ENCODE measurements around the gene MIPEP. TPM values are rescaled to one million over a fixed set of nuclear protein-coding genes. Genes with fewer than 3 reads are reported as not detected.

Gene MIPEP
- total RNA-seq, 1 donor from 2014 or later = 15.7 TPM

DNA sequence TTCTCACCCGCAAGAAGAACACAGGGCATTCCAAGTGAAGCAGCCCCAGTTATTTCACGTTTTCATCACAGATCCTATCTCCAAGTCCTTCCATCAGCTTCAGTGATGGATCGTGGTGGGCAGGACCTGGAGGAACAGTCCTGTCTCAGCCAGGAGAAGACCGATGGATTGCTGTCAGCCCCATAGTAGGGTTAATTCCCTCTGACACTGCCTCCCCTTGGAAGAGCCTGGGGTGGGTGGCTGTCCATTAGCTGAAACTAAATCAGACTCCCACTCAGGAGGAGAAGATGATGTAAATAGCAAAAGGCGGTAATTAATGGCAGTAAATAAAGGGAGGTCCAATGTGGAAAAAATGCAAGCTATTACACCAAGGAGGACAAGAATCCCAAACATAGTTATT, 188.0 kb downstream of the MIPEP start:
- H3K27me3 Mint-ChIP-seq = peaks cover 50% of the 10 kb centered on the region
- DNase-seq (ENCODE audit: low spot score, unreplicated experiment) = no peak
- H3K27ac Mint-ChIP-seq = no peak overlapping the region
- no peaks in the 10 kb centered on the region for H3K36me3 Mint-ChIP-seq (ENCODE audit: insufficient read depth)
- no peak overlapping the region for H3K4me3 Mint-ChIP-seq (ENCODE audit: low read depth)
- H3K4me1 Mint-ChIP-seq (ENCODE audit: low read depth) = peaks cover 10% of the 10 kb centered on the region
- TF ChIP-seq, protein P1, sequence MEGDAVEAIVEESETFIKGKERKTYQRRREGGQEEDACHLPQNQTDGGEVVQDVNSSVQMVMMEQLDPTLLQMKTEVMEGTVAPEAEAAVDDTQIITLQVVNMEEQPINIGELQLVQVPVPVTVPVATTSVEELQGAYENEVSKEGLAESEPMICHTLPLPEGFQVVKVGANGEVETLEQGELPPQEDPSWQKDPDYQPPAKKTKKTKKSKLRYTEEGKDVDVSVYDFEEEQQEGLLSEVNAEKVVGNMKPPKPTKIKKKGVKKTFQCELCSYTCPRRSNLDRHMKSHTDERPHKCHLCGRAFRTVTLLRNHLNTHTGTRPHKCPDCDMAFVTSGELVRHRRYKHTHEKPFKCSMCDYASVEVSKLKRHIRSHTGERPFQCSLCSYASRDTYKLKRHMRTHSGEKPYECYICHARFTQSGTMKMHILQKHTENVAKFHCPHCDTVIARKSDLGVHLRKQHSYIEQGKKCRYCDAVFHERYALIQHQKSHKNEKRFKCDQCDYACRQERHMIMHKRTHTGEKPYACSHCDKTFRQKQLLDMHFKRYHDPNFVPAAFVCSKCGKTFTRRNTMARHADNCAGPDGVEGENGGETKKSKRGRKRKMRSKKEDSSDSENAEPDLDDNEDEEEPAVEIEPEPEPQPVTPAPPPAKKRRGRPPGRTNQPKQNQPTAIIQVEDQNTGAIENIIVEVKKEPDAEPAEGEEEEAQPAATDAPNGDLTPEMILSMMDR (IDR thresholded peaks at IDR 0.05; ENCODE audit: unreplicated experiment) = no peak
- H3K9me3 Mint-ChIP-seq (ENCODE audit: low read depth) = no peaks in the 10 kb centered on the region

GRCh38 chr13:23699271-23699670, 189.9 kb downstream of the MIPEP start:
- no peaks in the 10 kb centered on the region for H3K9me3 Mint-ChIP-seq (ENCODE audit: low read depth)
- H3K27ac Mint-ChIP-seq = no peak overlapping the region
- H3K4me3 Mint-ChIP-seq (ENCODE audit: low read depth) = no peak overlapping the region
- peaks cover 45% of the 10 kb centered on the region for H3K27me3 Mint-ChIP-seq
- TF ChIP-seq, protein P1 (IDR thresholded peaks at IDR 0.05; ENCODE audit: unreplicated experiment) = no peak
- no peak for DNase-seq (ENCODE audit: low spot score, unreplicated experiment)
- H3K36me3 Mint-ChIP-seq (ENCODE audit: insufficient read depth) = no peaks in the 10 kb centered on the region
- H3K4me1 Mint-ChIP-seq (ENCODE audit: low read depth) = peaks cover 8% of the 10 kb centered on the region

DNA sequence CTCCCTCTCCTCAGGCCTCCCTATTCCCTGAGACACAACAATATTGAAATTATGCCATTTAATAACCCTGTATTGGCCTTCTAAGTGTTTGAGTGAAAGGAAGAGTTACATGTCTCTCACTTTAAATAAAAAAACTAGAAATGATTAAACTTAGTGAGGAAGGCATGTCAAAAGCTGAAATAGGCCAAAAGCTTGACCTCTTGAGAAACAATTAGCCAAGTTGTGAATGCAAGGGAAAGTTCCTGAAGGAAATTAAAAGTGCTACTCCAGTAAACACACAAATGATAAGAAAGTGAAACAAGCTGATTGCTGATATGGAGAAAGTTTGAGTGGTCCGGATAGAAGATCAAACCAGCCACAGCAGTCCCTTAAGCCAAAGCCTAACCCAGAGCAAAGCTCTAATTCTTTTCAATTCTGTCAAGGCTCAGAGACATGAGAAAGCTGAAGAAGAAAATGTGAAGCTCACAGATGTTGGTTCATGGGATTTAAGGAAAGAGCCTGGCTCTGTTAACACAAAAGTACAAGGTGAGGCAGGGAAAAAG, 191.4 kb downstream of the MIPEP start:
- H3K36me3 Mint-ChIP-seq (ENCODE audit: insufficient read depth) = no peaks in the 10 kb centered on the region
- no peaks in the 10 kb centered on the region for H3K9me3 Mint-ChIP-seq (ENCODE audit: low read depth)
- H3K4me1 Mint-ChIP-seq (ENCODE audit: low read depth) = peaks cover 8% of the 10 kb centered on the region
- TF ChIP-seq, protein P1 (IDR thresholded peaks at IDR 0.05; ENCODE audit: unreplicated experiment) = no peak
- H3K27ac Mint-ChIP-seq = no peak overlapping the region
- no peak for DNase-seq (ENCODE audit: low spot score, unreplicated experiment)
- peaks cover 42% of the 10 kb centered on the region for H3K27me3 Mint-ChIP-seq
- H3K4me3 Mint-ChIP-seq (ENCODE audit: low read depth) = no peak overlapping the region

GRCh38 chr13:23696610-23697009, 192.6 kb downstream of the MIPEP start:
- DNase-seq (ENCODE audit: low spot score, unreplicated experiment) = no peak
- H3K9me3 Mint-ChIP-seq (ENCODE audit: low read depth) = no peaks in the 10 kb centered on the region
- TF ChIP-seq, protein P1 (IDR thresholded peaks at IDR 0.05; ENCODE audit: unreplicated experiment) = no peak
- peaks cover 35% of the 10 kb centered on the region for H3K27me3 Mint-ChIP-seq
- H3K4me1 Mint-ChIP-seq (ENCODE audit: low read depth) = peaks cover 10% of the 10 kb centered on the region
- H3K27ac Mint-ChIP-seq = peak overlapping the region; percentile 57
- no peak overlapping the region for H3K4me3 Mint-ChIP-seq (ENCODE audit: low read depth)
- H3K36me3 Mint-ChIP-seq (ENCODE audit: insufficient read depth) = no peaks in the 10 kb centered on the region

GRCh38 chr13:23695711-23696464, 193.3 kb downstream of the MIPEP start:
- no peak for DNase-seq (ENCODE audit: low spot score, unreplicated experiment)
- no peaks in the 10 kb centered on the region for H3K36me3 Mint-ChIP-seq (ENCODE audit: insufficient read depth)
- no peak overlapping the region for H3K27ac Mint-ChIP-seq
- H3K4me3 Mint-ChIP-seq (ENCODE audit: low read depth) = no peak overlapping the region
- TF ChIP-seq, protein P1 (IDR thresholded peaks at IDR 0.05; ENCODE audit: unreplicated experiment) = no peak
- H3K27me3 Mint-ChIP-seq = peaks cover 28% of the 10 kb centered on the region
- no peaks in the 10 kb centered on the region for H3K9me3 Mint-ChIP-seq (ENCODE audit: low read depth)
- peaks cover 10% of the 10 kb centered on the region for H3K4me1 Mint-ChIP-seq (ENCODE audit: low read depth)

Data from progenitor cell of endocrine pancreas (in vitro differentiated cells).